Psoas muscle (tissue), 8 donors: ENCODE data around the gene KIAA1217. TPM values are rescaled to one million over a fixed set of nuclear protein-coding genes. Genes with fewer than 3 reads are reported as not detected.
A peak's percentile ranks its signal among the peaks of the same experiment; 100 is the strongest.

Source experiments
- ATAC-seq, 4 donors: fragments of 200-7000 bp; cut with Tn5 transposase; one replicate each; pipeline ENCODE4 v1.9.1; 2020; ENCODE audit warnings: moderate library complexity in 3 of 4, mild to moderate bottlenecking in 2 of 4
- DNase-seq, 2 donors: peaks; one replicate each; pipeline ENCODE4 v3.0.0-alpha.2; 2020
- H3K27ac ChIP-seq: fragments of 200-600 bp; one replicate; pipeline ENCODE4 v1.8.0; 2022
- H3K27me3 ChIP-seq, 3 donors: fragments of 200-600 bp in 1 of 3; one replicate each; pipeline versions ENCODE4 v1.6.1 to v1.8.0; 2013 to 2022; ENCODE audit warnings: low read length in 2 of 3, mild to moderate bottlenecking in 2 of 3, moderate library complexity in 1 of 3; ENCODE audit not compliant: insufficient read depth in 3 of 3
- H3K36me3 ChIP-seq, 2 donors: fragments of 200-600 bp in 1 of 2; one replicate each; pipeline versions ENCODE4 v1.6.1 to v1.8.0; 2013 to 2022; ENCODE audit warnings: low read depth in 1 of 2, mild to moderate bottlenecking in 1 of 2, moderate library complexity in 1 of 2; ENCODE audit not compliant: insufficient read depth in 1 of 2
- H3K4me1 ChIP-seq: fragments of 200-600 bp; one replicate; pipeline ENCODE4 v1.8.0; 2022
- H3K4me3 ChIP-seq: fragments of 200-600 bp; one replicate; pipeline ENCODE4 v1.8.0; 2022; ENCODE audit warnings: mild to moderate bottlenecking
- H3K9me3 ChIP-seq: fragments of 200-600 bp; one replicate; pipeline ENCODE4 v1.8.0; 2022
- WGBS, 3 donors: extraction: QIAGEN DNeasy Blood & Tissue Kit; methylation state at CpG; one replicate each; pipeline versions ENCODE4 v1.1.6 to v1.1.7; 2013; 5-methylcytosine and 5-hydroxymethylcytosine counted together
- intact Hi-C, 2 donors: fragments of 100-400 bp; cut with DNase I; formaldehyde crosslinking; loops; one replicate each; pipeline versions ENCODE4 v1.11.0 to v1.14.2; 2022
- polyA plus RNA-seq, 3 donors: library from polyadenylated mRNA; stranded (reverse); fragments of 200-250 nt; gene quantifications; one replicate each; pipeline ENCODE4 v1.2.3, GENCODE V29; 2013
- total RNA-seq, 4 donors: library from RNA; stranded (reverse); fragmentation: NEBNext Ultra II Directional in 2 of 4; extraction: Animal tissue kit (Norgen Biotek cat#: 25700) in 2 of 4; gene quantifications; one replicate each; pipeline versions ENCODE4 v1.2.1 to v1.2.4, GENCODE V29; 2021 to 2023
- TF ChIP-seq, protein P1 (sequence below): fragments of 200-600 bp; IDR thresholded peaks from one replicate; pipeline ENCODE4 v1.8.0; 2022; ENCODE audit warnings: antibody characterized with exemption
- donor health status: healthy with polysubstance abuse.
- donor health status: DM: no; HTN: no; CAD: no; lungs with moderate emphysema.
- donor health status: Bipolar disorder and iron deficiency.
- donor health status: healthy.
- donor health status: DM: yes; HTN: yes; CAD: no.
- donor health status: DM: no; HTN: no; CAD: no.
- donor health status: DM: no; HTN: no; CAD: no.
- donor health status: DM: yes; HTN: yes; CAD: no.

KIAA1217 gene
- total and polyA plus RNA-seq, 7 donors: 8.9 to 169 (median 65.9) TPM

DNA sequence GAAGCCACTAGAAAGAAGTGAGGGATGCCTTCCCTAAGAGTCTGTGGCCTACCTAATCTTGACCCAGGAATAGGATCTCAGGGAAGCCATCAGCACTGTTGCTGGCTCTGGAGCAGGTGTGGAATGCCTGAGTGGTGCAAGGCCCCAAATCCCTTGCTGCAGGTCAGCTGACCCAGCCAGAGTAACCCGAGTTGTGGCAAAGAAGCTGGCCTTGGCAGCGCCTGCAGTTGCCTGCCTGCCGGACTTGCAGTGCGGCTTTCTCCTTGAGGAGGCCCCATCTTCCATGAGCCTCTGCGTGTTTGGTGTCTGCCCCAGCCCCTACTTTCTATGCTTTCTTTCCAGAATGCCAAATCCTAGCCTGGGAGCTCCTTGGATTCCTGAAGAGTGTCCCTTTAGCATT, 5.8 kb downstream of the KIAA1217 start:
- no peaks in the 10 kb centered on the region for H3K9me3 ChIP-seq
- 18 to 33% (median 27%) methylated on average over 5 of the region's 5 CpGs for WGBS, 3 donors
- DNase-seq (peak; percentile 78 to 92), ATAC-seq (peak; percentile 88 to 95 (median 92))
- H3K4me1 ChIP-seq: peaks cover 72% of the 10 kb centered on the region
- TF ChIP-seq, protein P1, sequence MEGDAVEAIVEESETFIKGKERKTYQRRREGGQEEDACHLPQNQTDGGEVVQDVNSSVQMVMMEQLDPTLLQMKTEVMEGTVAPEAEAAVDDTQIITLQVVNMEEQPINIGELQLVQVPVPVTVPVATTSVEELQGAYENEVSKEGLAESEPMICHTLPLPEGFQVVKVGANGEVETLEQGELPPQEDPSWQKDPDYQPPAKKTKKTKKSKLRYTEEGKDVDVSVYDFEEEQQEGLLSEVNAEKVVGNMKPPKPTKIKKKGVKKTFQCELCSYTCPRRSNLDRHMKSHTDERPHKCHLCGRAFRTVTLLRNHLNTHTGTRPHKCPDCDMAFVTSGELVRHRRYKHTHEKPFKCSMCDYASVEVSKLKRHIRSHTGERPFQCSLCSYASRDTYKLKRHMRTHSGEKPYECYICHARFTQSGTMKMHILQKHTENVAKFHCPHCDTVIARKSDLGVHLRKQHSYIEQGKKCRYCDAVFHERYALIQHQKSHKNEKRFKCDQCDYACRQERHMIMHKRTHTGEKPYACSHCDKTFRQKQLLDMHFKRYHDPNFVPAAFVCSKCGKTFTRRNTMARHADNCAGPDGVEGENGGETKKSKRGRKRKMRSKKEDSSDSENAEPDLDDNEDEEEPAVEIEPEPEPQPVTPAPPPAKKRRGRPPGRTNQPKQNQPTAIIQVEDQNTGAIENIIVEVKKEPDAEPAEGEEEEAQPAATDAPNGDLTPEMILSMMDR: no peak
- H3K27ac ChIP-seq: peak overlapping the region; percentile 93
- peaks cover under 1 to 4% of the 10 kb centered on the region in 2 donors for H3K36me3 ChIP-seq
- intact Hi-C loops: loop anchor here (5.0 to 10.0 kb wide), 6 partner anchors 38 to 310 kb away; no protein-coding TSS in a partner anchor
- H3K27me3 ChIP-seq: no peaks in the 10 kb centered on the region
- H3K4me3 ChIP-seq: peak overlapping the region; percentile 17

DNA sequence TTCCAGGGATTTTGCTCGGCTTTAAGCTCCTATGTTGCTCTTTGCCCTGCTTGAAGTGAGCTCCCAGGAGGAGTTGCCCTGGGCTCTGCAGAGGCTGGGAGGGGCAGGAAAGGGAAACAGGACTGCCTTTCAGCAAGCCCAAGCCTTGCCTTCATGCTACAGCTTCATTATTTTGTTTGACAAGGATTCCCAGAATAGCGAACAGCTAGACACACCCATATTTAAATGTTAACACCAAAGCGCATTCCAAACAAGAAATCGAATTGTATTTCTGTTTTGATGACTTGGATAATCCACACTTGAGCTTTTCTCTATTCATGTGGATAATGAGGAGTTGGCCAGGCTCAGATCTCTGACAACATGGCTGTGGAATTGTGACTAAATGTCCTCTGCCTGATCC, 6.3 kb downstream of the KIAA1217 start:
- Histone ChIP-seq H3K9me3 (no peaks in the 10 kb centered on the region), H3K27me3 (no peaks in the 10 kb centered on the region), H3K27ac (peak overlapping the region; percentile 93), H3K4me3 (peak overlapping the region; percentile 17), H3K36me3 (peaks cover 4 to 9% of the 10 kb centered on the region in 2 donors), H3K4me1 (peaks cover 72% of the 10 kb centered on the region)
- DNase-seq: no peak
- WGBS, 3 donors: 18 to 31% (median 26%) methylated on average over 4 of the region's 4 CpGs
- ATAC-seq: peak; percentile 5 to 17 (median 16)
- intact Hi-C loops: loop anchor here (5.0 to 10.0 kb wide), 3 partner anchors 37 to 310 kb away; no protein-coding TSS in a partner anchor
- TF ChIP-seq, protein P1: no peak

DNA sequence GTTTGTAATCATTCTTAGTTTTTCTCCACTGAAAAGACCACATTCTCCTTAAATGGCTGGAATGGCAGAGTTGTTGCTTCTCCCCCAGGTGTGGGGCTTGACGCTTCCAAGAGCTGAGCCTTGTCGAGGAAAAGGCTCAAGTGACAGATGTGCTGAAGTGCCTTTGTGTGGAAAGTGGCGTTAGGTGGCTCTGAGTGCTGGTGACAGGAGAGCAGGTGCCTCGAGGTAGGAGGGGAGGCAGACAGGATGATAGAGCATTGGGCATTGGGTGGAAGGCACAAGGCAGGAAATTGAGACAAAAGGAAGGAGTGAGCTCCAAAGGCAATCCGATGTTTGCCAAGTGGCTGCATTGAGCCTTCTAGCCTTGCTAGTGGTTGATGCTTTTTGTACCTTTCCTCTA, 6.7 kb downstream of the KIAA1217 start:
- Histone ChIP-seq H3K4me1 (peaks cover 70% of the 10 kb centered on the region), H3K4me3 (peak overlapping the region; percentile 17), H3K27ac (peak overlapping the region; percentile 93), H3K27me3 (no peaks in the 10 kb centered on the region), H3K9me3 (no peaks in the 10 kb centered on the region), H3K36me3 (peaks cover 4 to 13% of the 10 kb centered on the region in 2 donors)
- DNase-seq: no peak
- WGBS, 3 donors: 38 to 57% (median 51%) methylated on average over 5 of the region's 5 CpGs
- intact Hi-C loops: loop anchor here (5.0 to 10.0 kb wide), 3 partner anchors 37 to 309 kb away; no protein-coding TSS in a partner anchor
- peak in 3 of 4 donors; percentile 14 to 52 (median 33) for ATAC-seq
- TF ChIP-seq, protein P1: no peak

DNA sequence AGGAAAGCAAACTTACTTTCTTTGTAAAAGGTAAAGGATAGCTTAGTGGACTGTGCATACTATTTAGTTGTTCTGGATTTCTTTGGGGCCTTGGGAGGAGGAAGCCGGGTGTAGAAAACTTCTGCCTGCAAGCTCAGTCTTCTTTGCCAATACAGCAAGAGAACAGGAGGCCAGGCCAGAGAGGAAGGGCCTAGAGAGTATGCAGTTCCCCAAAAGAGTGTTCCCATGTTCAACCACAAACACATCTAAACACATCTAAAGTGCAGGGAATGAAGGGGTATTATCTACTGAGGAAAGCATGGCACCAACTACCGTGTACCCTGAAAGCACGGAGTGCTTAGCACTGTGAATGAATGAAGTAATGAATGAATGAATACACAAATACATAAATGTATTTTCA, 11.0 kb downstream of the KIAA1217 start:
- peaks cover 7 to 48% of the 10 kb centered on the region in 2 donors for H3K36me3 ChIP-seq
- peaks cover 35% of the 10 kb centered on the region for H3K4me1 ChIP-seq
- no peak overlapping the region for H3K4me3 ChIP-seq
- no peak overlapping the region for H3K27ac ChIP-seq
- no peaks in the 10 kb centered on the region for H3K27me3 ChIP-seq
- intact Hi-C loops: loop anchor here (5.0 to 10.0 kb wide), 3 partner anchors 32 to 305 kb away; no protein-coding TSS in a partner anchor
- WGBS, 3 donors: 91 to 95% (median 94%) methylated on average over 3 of the region's 3 CpGs
- ATAC-seq (no peak), DNase-seq (no peak)
- no peaks in the 10 kb centered on the region for H3K9me3 ChIP-seq
- TF ChIP-seq, protein P1: no peak

DNA sequence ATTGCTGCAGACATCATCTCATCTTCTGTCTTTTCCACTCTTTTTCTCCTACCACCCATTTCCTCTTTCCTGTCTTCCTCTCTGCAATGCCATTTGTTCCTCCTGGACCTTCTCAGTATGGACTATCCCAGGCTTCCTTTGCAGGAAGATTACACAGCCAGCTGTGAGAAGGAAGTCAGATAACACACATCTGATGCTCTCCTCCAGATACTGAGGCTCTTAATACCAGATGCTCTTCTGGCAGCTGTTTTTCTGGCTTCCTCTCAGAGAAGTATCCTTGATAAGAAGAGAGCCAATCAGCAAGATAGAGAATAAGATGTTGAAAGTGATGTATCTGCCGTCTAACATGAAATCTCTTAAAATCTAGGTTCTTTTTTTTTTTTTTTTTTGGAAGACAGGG, 14.4 kb downstream of the KIAA1217 start:
- H3K9me3 ChIP-seq: no peaks in the 10 kb centered on the region
- no peaks in the 10 kb centered on the region for H3K27me3 ChIP-seq
- 61 to 69% (median 63%) methylated on average over 1 of the region's 1 CpG for WGBS, 3 donors
- DNase-seq (no peak), ATAC-seq (no peak)
- no peak overlapping the region for H3K4me3 ChIP-seq
- TF ChIP-seq, protein P1: no peak
- intact Hi-C loops: no loop called here
- H3K36me3 ChIP-seq: peaks cover 7 to 55% of the 10 kb centered on the region in 2 donors
- peaks cover 3% of the 10 kb centered on the region for H3K4me1 ChIP-seq
- H3K27ac ChIP-seq: peak overlapping the region; percentile 19
